ENCODE measurements around the gene SERGEF. TPM values are rescaled to one million over a fixed set of nuclear protein-coding genes. Genes with fewer than 3 reads are reported as not detected.
"Not testable (repeated sequence)": the region's sequence is repeated elsewhere in the genome, so short reads cannot be mapped to it uniquely, and the experiment has no call there.

SERGEF gene
- total and polyA plus RNA-seq, 11 donors = 11.6 to 55.0 (median 22.1) TPM

DNA sequence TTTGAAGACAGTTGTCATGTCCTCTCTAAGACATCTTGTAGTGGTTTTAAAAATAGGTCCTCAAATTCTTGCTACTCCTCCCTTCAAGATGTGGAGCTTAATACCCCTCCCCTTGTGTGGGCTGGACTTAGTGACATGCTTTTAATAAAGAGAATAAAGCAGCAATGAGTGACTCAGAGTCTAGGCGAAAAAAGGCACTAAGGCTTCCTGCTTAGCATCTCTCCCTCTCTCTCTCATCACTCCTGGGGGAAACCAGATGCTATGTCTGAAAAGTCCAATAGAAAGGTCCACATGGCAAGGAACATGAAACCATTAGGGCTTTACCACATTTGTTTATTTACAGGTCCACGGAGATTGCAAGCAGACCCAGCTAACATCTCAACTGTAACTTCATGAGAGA lies 11.7 kb downstream of the SERGEF start:
- no peak for TF ChIP-seq POLR2A (IDR thresholded peaks at IDR 0.05)
- no peak for TF ChIP-seq CTCF (IDR thresholded peaks at IDR 0.05)
- ATAC-seq = no peak
- 82 to 89% (median 85%) methylated on average over 2 of the region's 2 CpGs for WGBS, 4 donors
- no peak overlapping the region for H3K27ac ChIP-seq
- H3K27me3 ChIP-seq = no peaks in the 10 kb centered on the region
- H3K9me3 ChIP-seq = no peaks in the 10 kb centered on the region
- peaks cover 0 to 97% (median 79%) of the 10 kb centered on the region in 9 donors for H3K36me3 ChIP-seq
- intact Hi-C loops (cut with DNase I) = no loop called here
- no peak overlapping the region for H3K4me3 ChIP-seq
- DNase-seq = no peak
- H3K4me1 ChIP-seq = no peaks in the 10 kb centered on the region

DNA sequence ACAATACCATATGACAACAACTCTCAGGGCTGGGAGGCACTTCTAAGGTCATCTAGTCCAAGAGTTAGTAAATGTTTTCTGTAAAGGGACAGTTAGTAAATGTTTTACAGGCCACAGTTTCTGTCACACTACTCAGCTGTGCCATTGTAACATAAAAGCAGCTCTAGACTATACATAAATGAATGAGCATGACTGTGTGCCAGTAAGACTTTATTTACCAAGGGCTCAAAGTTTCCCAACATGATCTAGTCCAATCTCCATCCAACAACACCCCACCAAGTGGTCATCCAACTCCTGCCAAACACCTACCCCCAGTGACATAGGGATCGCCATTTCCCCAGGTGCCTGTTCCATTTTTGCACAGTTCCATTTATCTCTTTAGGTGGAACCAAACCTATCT lies 12.1 kb downstream of the SERGEF start:
- 95 to 100% (median 96%) methylated on average over 1 of the region's 1 CpG for WGBS, 4 donors
- Histone ChIP-seq H3K36me3 (peaks cover 0 to 97% (median 79%) of the 10 kb centered on the region in 9 donors), H3K9me3 (no peaks in the 10 kb centered on the region), H3K4me1 (no peaks in the 10 kb centered on the region), H3K27ac (no peak overlapping the region), H3K4me3 (no peak overlapping the region), H3K27me3 (no peaks in the 10 kb centered on the region)
- ATAC-seq = no peak
- no peak for DNase-seq
- TF ChIP-seq POLR2A (IDR thresholded peaks at IDR 0.05) (no peak), CTCF (IDR thresholded peaks at IDR 0.05) (no peak)
- intact Hi-C loops (cut with DNase I) = no loop called here

DNA sequence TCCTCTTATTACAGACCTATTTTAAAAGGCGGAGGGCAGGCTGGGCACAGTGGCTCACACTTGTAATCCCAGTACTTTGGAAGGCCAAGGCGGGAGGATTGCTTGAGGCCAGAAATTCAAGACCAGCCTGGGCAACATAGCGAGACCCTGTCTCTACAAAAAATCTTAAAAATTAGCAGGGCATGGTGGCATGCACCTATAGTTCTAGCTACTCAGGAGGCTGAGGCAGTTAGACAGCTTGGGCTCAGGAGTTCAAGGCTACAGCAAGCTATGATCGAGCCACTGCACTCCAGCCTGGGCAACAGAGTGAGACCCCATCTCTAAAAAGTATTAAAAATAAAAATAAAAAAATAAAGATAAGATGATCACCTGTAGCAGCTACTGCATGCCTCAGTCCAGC lies 12.7 kb downstream of the SERGEF start:
- H3K27ac ChIP-seq; intact Hi-C loops (cut with DNase I); H3K9me3 ChIP-seq; ATAC-seq; H3K27me3 ChIP-seq; H3K4me3 ChIP-seq; DNase-seq; H3K4me1 ChIP-seq: not testable (repeated sequence)
- WGBS, 4 donors = 96 to 99% (median 98%) methylated on average over 4 of the region's 4 CpGs
- H3K36me3 ChIP-seq = peaks cover 0 to 97% (median 80%) of the 10 kb centered on the region in 9 donors

GRCh38 chr11:17992916-17993315 lies 19.9 kb downstream of the SERGEF start:
- Histone ChIP-seq H3K4me3 (no peak overlapping the region), H3K27ac (no peak overlapping the region), H3K9me3 (no peaks in the 10 kb centered on the region), H3K27me3 (no peaks in the 10 kb centered on the region), H3K4me1 (no peaks in the 10 kb centered on the region), H3K36me3 (peaks cover 0 to 70% (median 26%) of the 10 kb centered on the region in 9 donors)
- DNase-seq = no peak
- intact Hi-C loops (cut with DNase I) = loop anchor here in 3 of 10 donors (2.0 to 10.0 kb wide), 4 partner anchors 112 to 772 kb away; partner anchors contain the start of gene SAAL1 (in 3 of the 3)
- peak in 1 of 4 donors; percentile 59 for ATAC-seq
- WGBS, 4 donors = 84 to 88% (median 86%) methylated on average over 2 of the region's 2 CpGs
- TF ChIP-seq POLR2A (IDR thresholded peaks at IDR 0.05) = no peak
- TF ChIP-seq CTCF (IDR thresholded peaks at IDR 0.05) = no peak

Measured in heart left ventricle (tissue), 16 donors.